HG03565 (cell line): ENCODE results near the gene MEMO1.
"Not testable (repeated sequence)": the region's sequence is repeated elsewhere in the genome, so short reads cannot be mapped to it uniquely, and the experiment has no call there.

Source experiments
- ATAC-seq: cut with Tn5 transposase; IDR thresholded peaks from one replicate; pipeline ENCODE4 v1.9.1; 2021; ENCODE audit warnings: mild to moderate bottlenecking, moderate library complexity; ENCODE audit not compliant: unreplicated experiment

Gene MEMO1

GRCh38 chr2:31920962-31921361 lies 89.8 kb downstream of the MEMO1 start:
- ATAC-seq, result no peak

- ATAC-seq, result no peak
These were observed 91.3 kb downstream of the MEMO1 start for GRCh38 chr2:31919499-31919898.

- ATAC-seq, result no peak
These were observed 101.1 kb downstream of the MEMO1 start for GRCh38 chr2:31909661-31910060.

- ATAC-seq, result not testable (repeated sequence)
These were observed 103.3 kb downstream of the MEMO1 start for GRCh38 chr2:31907491-31907890.

GRCh38 chr2:31903109-31903780 lies 107.6 kb downstream of the MEMO1 start:
- ATAC-seq, result no peak

- no peak for ATAC-seq
These were observed 108.9 kb downstream of the MEMO1 start for GRCh38 chr2:31901900-31902299.

GRCh38 chr2:31900156-31900555 lies 110.7 kb downstream of the MEMO1 start:
- not testable (repeated sequence) for ATAC-seq

GRCh38 chr2:31898346-31898745 lies 112.5 kb downstream of the MEMO1 start:
- ATAC-seq, result not testable (repeated sequence)

GRCh38 chr2:31897340-31897739 lies 113.5 kb downstream of the MEMO1 start:
- ATAC-seq, result not testable (repeated sequence)

- no peak for ATAC-seq
These were observed 114.5 kb downstream of the MEMO1 start for GRCh38 chr2:31896293-31896692.

GRCh38 chr2:31894656-31895055 lies 116.2 kb downstream of the MEMO1 start:
- ATAC-seq, result no peak

- no peak for ATAC-seq
These were observed 117.7 kb downstream of the MEMO1 start for GRCh38 chr2:31893094-31893493.

- ATAC-seq, result no peak
These were observed 121.8 kb downstream of the MEMO1 start for GRCh38 chr2:31889044-31889443.

- no peak for ATAC-seq
These were observed 122.3 kb downstream of the MEMO1 start for GRCh38 chr2:31888550-31888949.

GRCh38 chr2:31886700-31887099 lies 124.1 kb downstream of the MEMO1 start:
- ATAC-seq, result no peak

GRCh38 chr2:31877008-31877407 lies 133.8 kb downstream of the MEMO1 start:
- no peak for ATAC-seq

GRCh38 chr2:31874071-31874470 lies 136.7 kb downstream of the MEMO1 start:
- ATAC-seq, result no peak

- ATAC-seq, result no peak
These were observed 145.6 kb downstream of the MEMO1 start for GRCh38 chr2:31865215-31865614.

- no peak for ATAC-seq
These were observed 146.9 kb downstream of the MEMO1 start for GRCh38 chr2:31863867-31864266.

- ATAC-seq, result not testable (repeated sequence)
These were observed 147.7 kb downstream of the MEMO1 start for GRCh38 chr2:31863015-31863656.

GRCh38 chr2:31859959-31860358 lies 150.8 kb downstream of the MEMO1 start:
- no peak for ATAC-seq

- no peak for ATAC-seq
These were observed 157.3 kb downstream of the MEMO1 start for GRCh38 chr2:31853521-31853920.

- ATAC-seq, result not testable (repeated sequence)
These were observed 168.7 kb downstream of the MEMO1 start for GRCh38 chr2:31842150-31842549.
